ENCODE measurements around the gene CAMTA1. TPM values are rescaled to one million over a fixed set of nuclear protein-coding genes. Genes with fewer than 3 reads are reported as not detected.
"Not testable (repeated sequence)": the region's sequence is repeated elsewhere in the genome, so short reads cannot be mapped to it uniquely, and the experiment has no call there.

CAMTA1 gene
- total and polyA plus RNA-seq, 4 donors, result 18.0 to 93.5 (median 35.8) TPM

- no peak overlapping the region for H3K4me3 ChIP-seq (ENCODE audit: low read depth in 1 of 3, low read length in 3 of 3)
- H3K9ac ChIP-seq (ENCODE audit: low read depth in 1 of 2, low read length in 2 of 2), result no peak overlapping the region
- no peaks in the 10 kb centered on the region for H3K9me3 ChIP-seq (ENCODE audit: control insufficient read depth in 4 of 4, low read length in 3 of 4)
- no peaks in the 10 kb centered on the region for H3K27me3 ChIP-seq (ENCODE audit: control insufficient read depth in 4 of 4, insufficient read depth in 4 of 4, low read length in 3 of 4)
- no peak for TF ChIP-seq REST (IDR thresholded peaks at IDR 0.05)
- TF ChIP-seq YY1 (IDR thresholded peaks at IDR 0.05), result no peak
- TF ChIP-seq FOXA2 (IDR thresholded peaks at IDR 0.05), result no peak
- TF ChIP-seq SP1 (IDR thresholded peaks at IDR 0.05), result no peak
- TF ChIP-seq, protein P1, sequence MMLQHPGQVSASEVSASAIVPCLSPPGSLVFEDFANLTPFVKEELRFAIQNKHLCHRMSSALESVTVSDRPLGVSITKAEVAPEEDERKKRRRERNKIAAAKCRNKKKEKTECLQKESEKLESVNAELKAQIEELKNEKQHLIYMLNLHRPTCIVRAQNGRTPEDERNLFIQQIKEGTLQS (IDR thresholded peaks at IDR 0.05), result no peak
- TF ChIP-seq RAD21 (IDR thresholded peaks at IDR 0.05), result no peak
- no peak for TF ChIP-seq CTCF (IDR thresholded peaks at IDR 0.05; ENCODE audit: low read depth, low read length, missing input control)
- TF ChIP-seq JUND (IDR thresholded peaks at IDR 0.05), result no peak
- TF ChIP-seq HNF4A (conservative IDR thresholded peaks at IDR 0.05), result no peak
- TF ChIP-seq HNF4G (IDR thresholded peaks at IDR 0.05), result no peak
- TF ChIP-seq TAF1 (conservative IDR thresholded peaks at IDR 0.05), result no peak
- no peak for TF ChIP-seq GABPA (IDR thresholded peaks at IDR 0.05 in 1 of 2, conservative IDR thresholded peaks at IDR 0.05 in 1 of 2)
- TF ChIP-seq EGR1 (IDR thresholded peaks at IDR 0.05; ENCODE audit: low read depth in 2 of 2), result no peak
- no peak for TF ChIP-seq ZBTB33 (IDR thresholded peaks at IDR 0.05)
- H3K36me3 ChIP-seq (ENCODE audit: control insufficient read depth in 4 of 4, insufficient read depth in 3 of 4, low read depth in 1 of 4, low read length in 3 of 4), result no peaks in the 10 kb centered on the region
- H3K27ac ChIP-seq (ENCODE audit: low read depth in 1 of 2, low read length in 2 of 2), result no peak overlapping the region
- peak; percentile 16 for DNase-seq (ENCODE audit: low spot score)
- 88% methylated on average over 10 of the region's 10 CpGs for WGBS
- H3K4me1 ChIP-seq (ENCODE audit: control insufficient read depth in 4 of 4, insufficient read depth in 4 of 4, low read length in 3 of 4), result no peaks in the 10 kb centered on the region
Measured at GRCh38 chr1:7410156-7410555, 624.9 kb downstream of the CAMTA1 start.

GRCh38 chr1:7417618-7418017 lies 632.4 kb downstream of the CAMTA1 start:
- H3K4me3 ChIP-seq (ENCODE audit: low read depth in 1 of 3, low read length in 3 of 3); H3K27me3 ChIP-seq (ENCODE audit: control insufficient read depth in 4 of 4, insufficient read depth in 4 of 4, low read length in 3 of 4); H3K36me3 ChIP-seq (ENCODE audit: control insufficient read depth in 4 of 4, insufficient read depth in 3 of 4, low read depth in 1 of 4, low read length in 3 of 4); H3K27ac ChIP-seq (ENCODE audit: low read depth in 1 of 2, low read length in 2 of 2); DNase-seq (ENCODE audit: low spot score); H3K4me1 ChIP-seq (ENCODE audit: control insufficient read depth in 4 of 4, insufficient read depth in 4 of 4, low read length in 3 of 4); H3K9ac ChIP-seq (ENCODE audit: low read depth in 1 of 2, low read length in 2 of 2); H3K9me3 ChIP-seq (ENCODE audit: control insufficient read depth in 4 of 4, low read length in 3 of 4): not testable (repeated sequence)
- 78% methylated on average over 12 of the region's 12 CpGs for WGBS

Data from liver (tissue), 9 donors.